SU-DHL-6 (cell line): Measurements from ENCODE around the gene NOS1AP.

Source experiments
- CTCF ChIP-seq: fragments of 200-600 bp; sonication (generic); IDR thresholded peaks from one replicate; pipeline ENCODE4 v1.5.1; 2017; ENCODE audit warnings: antibody characterized with exemption, mild to moderate bottlenecking, low read length, moderate library complexity; ENCODE audit not compliant: insufficient read depth, poor library complexity, severe bottlenecking
- EZH2phosphoT487 ChIP-seq: fragments of 200-600 bp; sonication (generic), shearing (Covaris generic); conservative IDR thresholded peaks from 2 replicates; pipeline ENCODE4 v1.6.1; 2018; ENCODE audit warnings: mild to moderate bottlenecking, antibody characterized with exemption, low read length, moderate library complexity, mixed read lengths

DNA sequence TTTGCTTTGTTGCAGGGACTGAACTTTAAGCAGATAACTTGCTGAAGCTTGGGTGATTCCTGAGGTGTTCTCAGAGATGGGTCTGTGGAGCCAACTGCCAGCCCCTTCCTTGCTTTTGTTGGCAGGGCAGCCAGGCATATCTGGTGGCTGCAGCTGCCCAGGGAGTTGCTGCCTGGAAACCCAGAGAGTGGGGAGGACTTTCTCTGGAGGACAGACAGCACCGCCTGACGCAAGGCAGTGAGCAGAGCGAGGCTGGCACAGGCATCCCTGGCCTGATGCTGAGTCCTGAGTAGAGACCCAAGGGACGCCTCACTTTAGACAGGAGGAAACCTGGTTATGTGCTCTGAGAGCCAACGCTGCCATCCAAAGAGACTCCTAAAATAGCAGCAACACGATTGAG is 36.1 kb upstream of the NOS1AP start:
- TF ChIP-seq CTCF (no peak), EZH2phosphoT487 (no peak)
